HG02798 (cell line): ENCODE measurements around the gene GIPC2.
A peak's percentile ranks its signal among the peaks of the same experiment; 100 is the strongest.

ENCODE experiments used
- ATAC-seq: cut with Tn5 transposase; IDR thresholded peaks from one replicate; pipeline ENCODE4 v1.9.1; 2021; ENCODE audit warnings: mild to moderate bottlenecking; ENCODE audit not compliant: unreplicated experiment, poor library complexity

The GIPC2 gene

GRCh38 chr1:78035121-78035520, 10.6 kb upstream of the GIPC2 start:
- no peak for ATAC-seq

- no peak for ATAC-seq
These were observed 9.3 kb upstream of the GIPC2 start for GRCh38 chr1:78036450-78036849.

GRCh38 chr1:78038071-78038470, 7.7 kb upstream of the GIPC2 start:
- ATAC-seq, result no peak

- no peak for ATAC-seq
These were observed 7.3 kb upstream of the GIPC2 start for GRCh38 chr1:78038491-78038939.

- ATAC-seq, result no peak
These were observed 5.2 kb upstream of the GIPC2 start for GRCh38 chr1:78040484-78041089.

- ATAC-seq, result no peak
These were observed 2.3 kb upstream of the GIPC2 start for GRCh38 chr1:78043436-78043835.

GRCh38 chr1:78044796-78045562, 787 bp upstream of the GIPC2 start:
- ATAC-seq, result no peak

- ATAC-seq, result no peak
These were observed 222 bp upstream of the GIPC2 start for GRCh38 chr1:78045563-78045925.

GRCh38 chr1:78047106-78047505, 1.3 kb downstream of the GIPC2 start:
- ATAC-seq, result no peak

- no peak for ATAC-seq
These were observed 1.9 kb downstream of the GIPC2 start for GRCh38 chr1:78047631-78048030.

- peak; percentile 37 for ATAC-seq
These were observed 2.7 kb downstream of the GIPC2 start for GRCh38 chr1:78048446-78048845.

GRCh38 chr1:78049396-78049795, 3.6 kb downstream of the GIPC2 start:
- ATAC-seq, result no peak

- ATAC-seq, result no peak
These were observed 5.2 kb downstream of the GIPC2 start for GRCh38 chr1:78051005-78051404.

- no peak for ATAC-seq
These were observed 7.1 kb downstream of the GIPC2 start for GRCh38 chr1:78052685-78053405.

GRCh38 chr1:78053498-78053897, 7.7 kb downstream of the GIPC2 start:
- no peak for ATAC-seq

GRCh38 chr1:78054559-78054958, 8.8 kb downstream of the GIPC2 start:
- ATAC-seq, result no peak

- ATAC-seq, result no peak
These were observed 9.2 kb downstream of the GIPC2 start for GRCh38 chr1:78054972-78055371.

- ATAC-seq, result no peak
These were observed 9.9 kb downstream of the GIPC2 start for GRCh38 chr1:78055565-78056132.

- ATAC-seq, result no peak
These were observed 12.9 kb downstream of the GIPC2 start for GRCh38 chr1:78058670-78059069.

- peak; percentile 90 for ATAC-seq
These were observed 15.2 kb downstream of the GIPC2 start for GRCh38 chr1:78060857-78061563.
